GM12891 (cell line): Measurements from ENCODE around the gene XAGE1A.
"Not testable (repeated sequence)": the region's sequence is repeated elsewhere in the genome, so short reads cannot be mapped to it uniquely, and the experiment has no call there.

Experiments used
- POLR2A ChIP-seq: IDR thresholded peaks from 2 replicates; pipeline ENCODE4 v1.6.1; 2011; ENCODE audit warnings: low read depth, low read length, control low read depth
- POLR2AphosphoS5 ChIP-seq: IDR thresholded peaks from 2 replicates; pipeline ENCODE4 v1.6.1; 2011; ENCODE audit warnings: low read depth, low read length, control low read depth

DNA sequence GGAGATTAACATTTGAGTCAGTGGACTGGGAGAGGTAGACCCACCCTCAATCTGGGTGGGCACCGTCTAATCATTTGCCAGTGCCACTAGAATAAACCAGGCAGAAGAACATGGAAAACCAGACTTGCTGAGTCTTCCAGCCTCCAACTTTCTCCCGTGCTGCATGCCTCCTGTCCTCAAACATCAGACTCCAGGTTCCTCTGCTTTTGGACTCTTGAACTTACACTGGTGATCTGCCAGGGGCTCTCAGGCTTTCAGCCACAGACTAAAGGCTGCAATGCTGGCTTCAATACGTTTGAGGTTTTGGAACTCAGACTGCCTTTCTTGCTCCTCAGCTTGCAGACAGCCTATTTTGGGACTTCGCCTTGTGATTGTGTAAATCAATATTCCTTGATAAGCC, 45.4 kb downstream of the XAGE1A start:
- TF ChIP-seq POLR2AphosphoS5, POLR2A: not testable (repeated sequence)
